IMR-90 (cell line): ENCODE measurements around the gene CST5. TPM values are rescaled to one million over a fixed set of nuclear protein-coding genes. Genes with fewer than 3 reads are reported as not detected.

ENCODE experiments used
- ATAC-seq: fragments of 200-7000 bp; cut with Tn5 transposase; 2 replicates; pipeline ENCODE4 v1.9.1; 2020; ENCODE audit warnings: low read depth, mild to moderate bottlenecking, moderate library complexity
- BruUV-seq: library from RNA; stranded (reverse); fragments of 400-500 nt; replicated peaks from 2 replicates; lab custom pipeline; 2021; lab: Mats Ljungman, UMichigan
- CTCF ChIA-PET: fragments of 300-600 bp; formaldehyde crosslinking; extraction: SDS; loops from one replicate; lab custom pipeline; 2021; ENCODE audit warnings: antibody characterized with exemption; lab: Yijun Ruan, JAX
- POLR2A ChIA-PET: fragments of 300-600 bp; sonication (Branson Sonifier 250); formaldehyde crosslinking; loops from one replicate; lab custom pipeline; 2022; ENCODE audit warnings: antibody characterized with exemption; ENCODE audit not compliant: unreplicated experiment; lab: Charles Lee
- DNase-seq: peaks from one replicate; pipeline ENCODE4 v3.0.0; 2013
- H2AFZ ChIP-seq: replicated peaks from 2 replicates; pipeline ENCODE3; 2013; ENCODE audit warnings: low read length, mild to moderate bottlenecking; ENCODE audit not compliant: poor library complexity
- H2AK5ac ChIP-seq: 2 replicates; pipeline ENCODE4 v1.6.1; 2013; ENCODE audit warnings: low read depth, low read length, inconsistent platforms
- H2AK9ac ChIP-seq: replicated peaks from 2 replicates; pipeline ENCODE3; 2013; ENCODE audit warnings: mild to moderate bottlenecking, low read depth, low read length, moderate library complexity; ENCODE audit not compliant: poor library complexity
- H2BK120ac ChIP-seq: 2 replicates; pipeline ENCODE4 v1.6.1; 2013; ENCODE audit warnings: low read depth, low read length, inconsistent platforms
- H2BK15ac ChIP-seq: 3 replicates; pipeline ENCODE4 v1.6.1; 2013; ENCODE audit warnings: low read depth, low read length, inconsistent platforms
- H2BK20ac ChIP-seq: 2 replicates; pipeline ENCODE4 v1.6.1; 2013; ENCODE audit warnings: low read depth, mild to moderate bottlenecking, inconsistent platforms, low read length, moderate library complexity
- H2BK5ac ChIP-seq: 2 replicates; pipeline ENCODE4 v1.6.1; 2013; ENCODE audit warnings: mild to moderate bottlenecking, low read depth, low read length, inconsistent platforms; ENCODE audit not compliant: poor library complexity, severe bottlenecking
- H3K14ac ChIP-seq: replicated peaks from 2 replicates; pipeline ENCODE4 v1.6.1; 2013; ENCODE audit warnings: low read depth, low read length, inconsistent platforms
- H3K18ac ChIP-seq: 2 replicates; pipeline ENCODE4 v1.6.1; 2013; ENCODE audit warnings: low read depth, low read length, control low read depth
- H3K23ac ChIP-seq: 2 replicates; pipeline ENCODE4 v1.6.1; 2013; ENCODE audit warnings: low read depth, low read length, inconsistent platforms
- H3K27ac ChIP-seq: 2 replicates; pipeline ENCODE4 v1.5.1; 2013; ENCODE audit warnings: mild to moderate bottlenecking, control low read depth, low read length; ENCODE audit not compliant: insufficient read depth
- H3K27me3 ChIP-seq: 2 replicates; pipeline ENCODE4 v1.6.1; 2013; ENCODE audit warnings: low read length; ENCODE audit not compliant: control insufficient read depth, insufficient read depth
- H3K36me3 ChIP-seq: 2 replicates; pipeline ENCODE4 v1.6.1; 2013; ENCODE audit warnings: low read length, mixed read lengths; ENCODE audit not compliant: control insufficient read depth, insufficient read depth
- H3K4ac ChIP-seq: 2 replicates; pipeline ENCODE4 v1.6.1; 2013; ENCODE audit warnings: low read depth, low read length, inconsistent platforms
- H3K4me1 ChIP-seq: 2 replicates; pipeline ENCODE4 v1.6.1; 2013; ENCODE audit warnings: low read length, mixed read lengths; ENCODE audit not compliant: control insufficient read depth, insufficient read depth
- H3K4me2 ChIP-seq: 2 replicates; pipeline ENCODE4 v1.6.1; 2013; ENCODE audit warnings: low read depth, mild to moderate bottlenecking, control low read depth, low read length, moderate library complexity
- H3K4me3 ChIP-seq: 2 replicates; pipeline ENCODE4 v1.5.1; 2013; ENCODE audit warnings: low read depth, mild to moderate bottlenecking, control low read depth, low read length, moderate library complexity; ENCODE audit not compliant: insufficient read depth
- H3K56ac ChIP-seq: 2 replicates; pipeline ENCODE4 v1.6.1; 2013; ENCODE audit warnings: low read length, inconsistent platforms; ENCODE audit not compliant: insufficient read depth; ENCODE audit errors: extremely low read depth
- H3K79me1 ChIP-seq, 2 experiments: 2 replicates each; pipeline ENCODE4 v1.6.1; 2013; ENCODE audit warnings: low read length in 2 of 2, inconsistent platforms in 1 of 2, low read depth in 1 of 2
- H3K9ac ChIP-seq: 2 replicates; pipeline ENCODE4 v1.6.1; 2013; ENCODE audit warnings: low read depth, low read length, control low read depth
- H3K9me1 ChIP-seq: 2 replicates; pipeline ENCODE4 v1.6.1; 2013; ENCODE audit warnings: low read length, inconsistent platforms; ENCODE audit not compliant: insufficient read depth
- H3K9me3 ChIP-seq: 2 replicates; pipeline ENCODE4 v1.6.1; 2013; ENCODE audit warnings: low read length; ENCODE audit not compliant: control insufficient read depth, insufficient read depth
- H4K20me1 ChIP-seq: 2 replicates; pipeline ENCODE4 v1.6.1; 2013; ENCODE audit warnings: low read length, inconsistent platforms; ENCODE audit not compliant: insufficient read depth
- H4K5ac ChIP-seq: 2 replicates; pipeline ENCODE4 v1.6.1; 2013; ENCODE audit warnings: mild to moderate bottlenecking, low read depth, low read length, control low read depth
- H4K8ac ChIP-seq, 2 experiments: 2 replicates each; pipeline ENCODE4 v1.6.1; 2013; ENCODE audit warnings: low read depth in 2 of 2, low read length in 2 of 2, control low read depth in 1 of 2, inconsistent platforms in 1 of 2
- H4K91ac ChIP-seq: 2 replicates; pipeline ENCODE4 v1.6.1; 2013; ENCODE audit warnings: low read depth, low read length, inconsistent platforms; ENCODE audit not compliant: insufficient read depth
- BHLHE40 ChIP-seq: fragments of 150-350 bp; IDR thresholded peaks from 2 replicates; pipeline ENCODE4 v1.6.1; 2016; ENCODE audit warnings: mild to moderate bottlenecking, low read depth, low read length
- CEBPB ChIP-seq: IDR thresholded peaks from 2 replicates; pipeline ENCODE4 v1.6.1; 2012; ENCODE audit warnings: low read depth, low read length, improper control_type of control experiment
- CHD1 ChIP-seq: IDR thresholded peaks from 2 replicates; pipeline ENCODE4 v1.6.1; 2012; ENCODE audit warnings: low read depth, low read length, improper control_type of control experiment
- CTCF ChIP-seq: conservative IDR thresholded peaks from 2 replicates; pipeline ENCODE4 v1.5.1; 2012; ENCODE audit warnings: mild to moderate bottlenecking, low read depth, low read length, improper control_type of control experiment
- ELK1 ChIP-seq: fragments of 150-350 bp; IDR thresholded peaks from 2 replicates; pipeline ENCODE4 v1.6.1; 2016; ENCODE audit warnings: low read depth, mild to moderate bottlenecking, low read length, moderate library complexity, borderline replicate concordance
- FOS ChIP-seq: fragments of 150-350 bp; IDR thresholded peaks from 2 replicates; pipeline ENCODE4 v1.6.1; 2016; ENCODE audit warnings: low read depth, low read length
- MAFK ChIP-seq: IDR thresholded peaks from 2 replicates; pipeline ENCODE4 v1.6.1; 2012; ENCODE audit warnings: low read depth, low read length, improper control_type of control experiment
- MAZ ChIP-seq: IDR thresholded peaks from 2 replicates; pipeline ENCODE4 v1.6.1; 2012; ENCODE audit warnings: low read depth, mild to moderate bottlenecking, low read length, improper control_type of control experiment, moderate library complexity, borderline replicate concordance
- MXI1 ChIP-seq: IDR thresholded peaks from 2 replicates; pipeline ENCODE4 v1.6.1; 2012; ENCODE audit warnings: low read depth, mild to moderate bottlenecking, low read length, moderate library complexity, borderline replicate concordance
- NFE2L2 ChIP-seq: fragments of 150-350 bp; IDR thresholded peaks from 2 replicates; pipeline ENCODE4 v1.6.1; 2016; ENCODE audit warnings: low read depth, mild to moderate bottlenecking, low read length
- POLR2A ChIP-seq: IDR thresholded peaks from 2 replicates; pipeline ENCODE4 v1.6.1; 2012; ENCODE audit warnings: mild to moderate bottlenecking, low read depth, low read length
- RAD21 ChIP-seq: IDR thresholded peaks from 2 replicates; pipeline ENCODE4 v1.6.1; 2012; ENCODE audit warnings: low read length, improper control_type of control experiment
- RCOR1 ChIP-seq: IDR thresholded peaks from 2 replicates; pipeline ENCODE4 v1.6.1; 2012; ENCODE audit warnings: mild to moderate bottlenecking, low read length, improper control_type of control experiment; ENCODE audit not compliant: insufficient replicate concordance
- RFX5 ChIP-seq: IDR thresholded peaks from 2 replicates; pipeline ENCODE4 v1.8.0; 2012; ENCODE audit warnings: low read depth, mild to moderate bottlenecking, low read length, moderate library complexity
- SMC3 ChIP-seq: fragments of 150-350 bp; IDR thresholded peaks from 2 replicates; pipeline ENCODE4 v1.6.1; 2016; ENCODE audit warnings: low read depth, mild to moderate bottlenecking, antibody characterized with exemption, low read length, moderate library complexity
- USF2 ChIP-seq: fragments of 150-350 bp; IDR thresholded peaks from 2 replicates; pipeline ENCODE4 v1.6.1; 2017; ENCODE audit warnings: mild to moderate bottlenecking, antibody characterized with exemption, low read length, low read depth
- WGBS, 2 experiments: methylation state at CpG; one replicate each; pipeline versions ENCODE4 v1.1.5 to v1.1.7; 2013; ENCODE audit warnings: missing lambda C conversion rate in 2 of 2; ENCODE audit not compliant: insufficient read length in 1 of 2; ENCODE audit errors: extremely low coverage in 2 of 2; 5-methylcytosine and 5-hydroxymethylcytosine counted together
- dilution Hi-C: fragments of 300-500 bp; cut with HindIII; formaldehyde crosslinking; loops from one replicate; pipeline ENCODE4 v1.14.3; 2018; ENCODE audit warnings: low sequenced_read_pairs; ENCODE audit not compliant: unreplicated experiment
- in situ Hi-C: fragments of 300-500 bp; cut with MboI; formaldehyde crosslinking; loops from 3 replicates; pipeline ENCODE4 v1.14.3; 2019; ENCODE audit warnings: low sequenced_read_pairs, inconsistent platforms, mixed read lengths
- intact Hi-C: fragments of 100-400 bp; cut with micrococcal nuclease; formaldehyde crosslinking; loops from 2 replicates; pipeline ENCODE4 v1.10.0; 2022
- polyA plus RNA-seq, 3 experiments: library from polyadenylated mRNA; depleted of rRNA; stranded (reverse); fragments of >200 nt; gene quantifications; 2 replicates each; pipeline ENCODE4 v1.2.3, GENCODE V29; 2012; ENCODE audit warnings: low replicate concordance in 1 of 3
- total RNA-seq: library from RNA; depleted of rRNA; stranded (reverse); fragments of >200 nt; gene quantifications from 2 replicates; pipeline ENCODE4 v1.2.3, GENCODE V29; 2012

Gene CST5
- total and polyA plus RNA-seq, 2 of the 4 experiments (the other 2 are of a cell fraction): not detected

GRCh38 chr20:23917024-23917725, 37.6 kb upstream of the CST5 start:
- H3K23ac ChIP-seq: no peak overlapping the region
- no peak overlapping the region for H3K9ac ChIP-seq
- H3K56ac ChIP-seq: no peak overlapping the region
- in situ Hi-C loops: no loop called here
- WGBS, 2 experiments: no CpG with 5 or more reads among the region's 9 CpGs
- no peaks in the 10 kb centered on the region for H3K9me1 ChIP-seq
- no peak overlapping the region for H3K27ac ChIP-seq
- TF ChIP-seq RAD21: no peak
- no peak for TF ChIP-seq CHD1
- TF ChIP-seq CEBPB: no peak
- no peak for TF ChIP-seq CTCF
- no peak for TF ChIP-seq SMC3
- TF ChIP-seq ELK1: no peak
- no peak for TF ChIP-seq NFE2L2
- no peak for TF ChIP-seq POLR2A
- no peak for TF ChIP-seq MXI1
- TF ChIP-seq RFX5: no peak
- no peak for TF ChIP-seq BHLHE40
- no peak for TF ChIP-seq MAFK
- no peak for TF ChIP-seq USF2
- TF ChIP-seq RCOR1: no peak
- TF ChIP-seq MAZ: no peak
- TF ChIP-seq FOS: no peak
- H2BK120ac ChIP-seq: no peak overlapping the region
- BruUV-seq: no TSS peak
- ChIA-PET POLR2A (no interaction called here), CTCF (no interaction called here)
- H3K4me1 ChIP-seq: no peaks in the 10 kb centered on the region
- no peak overlapping the region for H2AFZ ChIP-seq
- dilution Hi-C loops: no loop called here
- H3K18ac ChIP-seq: no peak overlapping the region
- H4K91ac ChIP-seq: no peak overlapping the region
- H3K79me1 ChIP-seq: no peaks in the 10 kb centered on the region
- no peak overlapping the region for H4K8ac ChIP-seq
- no peaks in the 10 kb centered on the region for H4K20me1 ChIP-seq
- H3K14ac ChIP-seq: no peak overlapping the region
- H2BK5ac ChIP-seq: no peak overlapping the region
- ATAC-seq (no peak), DNase-seq (no peak)
- H2BK15ac ChIP-seq: no peak overlapping the region
- H3K27me3 ChIP-seq: no peaks in the 10 kb centered on the region; the same call in 1 of the 2 replicates
- no peak overlapping the region for H2BK20ac ChIP-seq
- H2AK5ac ChIP-seq: no peak overlapping the region
- H3K36me3 ChIP-seq: no peaks in the 10 kb centered on the region
- no peak overlapping the region for H3K4me2 ChIP-seq
- no peak overlapping the region for H3K4me3 ChIP-seq
- intact Hi-C loops: no loop called here
- no peaks in the 10 kb centered on the region for H3K9me3 ChIP-seq
- H2AK9ac ChIP-seq: no peak overlapping the region
- H4K5ac ChIP-seq: no peak overlapping the region
- H3K4ac ChIP-seq: no peak overlapping the region
